ENCODE measurements around the gene MTERF1. TPM values are rescaled to one million over a fixed set of nuclear protein-coding genes. Genes with fewer than 3 reads are reported as not detected.
"Not testable (repeated sequence)": the region's sequence is repeated elsewhere in the genome, so short reads cannot be mapped to it uniquely, and the experiment has no call there.

Gene MTERF1
- total RNA-seq, 1 donor from 2014 or later, result 19.5 TPM

- H3K27ac Mint-ChIP-seq, result no peak overlapping the region
- H3K36me3 Mint-ChIP-seq (ENCODE audit: low read depth), result peaks cover 31% of the 10 kb centered on the region
- intact Hi-C loops (cut with micrococcal nuclease), result no loop called here
- DNase-seq, result no peak
- no peak overlapping the region for H3K4me3 Mint-ChIP-seq
- no peaks in the 10 kb centered on the region for H3K9me3 Mint-ChIP-seq
- H3K27me3 Mint-ChIP-seq, result no peaks in the 10 kb centered on the region
- H3K4me1 Mint-ChIP-seq, result no peaks in the 10 kb centered on the region
These were observed 10.8 kb downstream of the MTERF1 start for GRCh38 chr7:91869661-91870060.

GRCh38 chr7:91866599-91867148, 13.8 kb downstream of the MTERF1 start:
- H3K4me1 Mint-ChIP-seq, result no peaks in the 10 kb centered on the region
- intact Hi-C loops (cut with micrococcal nuclease), result no loop called here
- no peak overlapping the region for H3K4me3 Mint-ChIP-seq
- no peaks in the 10 kb centered on the region for H3K27me3 Mint-ChIP-seq
- H3K36me3 Mint-ChIP-seq (ENCODE audit: low read depth), result peaks cover 17% of the 10 kb centered on the region
- no peaks in the 10 kb centered on the region for H3K9me3 Mint-ChIP-seq
- no peak overlapping the region for H3K27ac Mint-ChIP-seq
- no peak for DNase-seq

- Mint-ChIP-seq H3K4me3 (no peak overlapping the region), H3K36me3 (ENCODE audit: low read depth) (peaks cover 11% of the 10 kb centered on the region), H3K27me3 (no peaks in the 10 kb centered on the region), H3K4me1 (no peaks in the 10 kb centered on the region), H3K27ac (no peak overlapping the region), H3K9me3 (no peaks in the 10 kb centered on the region)
- DNase-seq, result no peak
- intact Hi-C loops (cut with micrococcal nuclease), result no loop called here
These were observed 15.0 kb downstream of the MTERF1 start for GRCh38 chr7:91865511-91865910.

- DNase-seq; H3K27me3 Mint-ChIP-seq; H3K4me1 Mint-ChIP-seq; H3K9me3 Mint-ChIP-seq; H3K27ac Mint-ChIP-seq; intact Hi-C loops (cut with micrococcal nuclease); H3K36me3 Mint-ChIP-seq (ENCODE audit: low read depth); H3K4me3 Mint-ChIP-seq: not testable (repeated sequence)
These were observed 15.9 kb downstream of the MTERF1 start for GRCh38 chr7:91864604-91865003.

- intact Hi-C loops (cut with micrococcal nuclease), result no loop called here
- no peak overlapping the region for H3K4me3 Mint-ChIP-seq
- H3K36me3 Mint-ChIP-seq (ENCODE audit: low read depth), result peaks cover 9% of the 10 kb centered on the region
- DNase-seq, result no peak
- no peaks in the 10 kb centered on the region for H3K4me1 Mint-ChIP-seq
- H3K27me3 Mint-ChIP-seq, result no peaks in the 10 kb centered on the region
- no peak overlapping the region for H3K27ac Mint-ChIP-seq
- no peaks in the 10 kb centered on the region for H3K9me3 Mint-ChIP-seq
These were observed 16.4 kb downstream of the MTERF1 start for GRCh38 chr7:91864070-91864469.

- intact Hi-C loops (cut with micrococcal nuclease), result no loop called here
- H3K27ac Mint-ChIP-seq, result no peak overlapping the region
- no peak overlapping the region for H3K4me3 Mint-ChIP-seq
- DNase-seq, result no peak
- H3K9me3 Mint-ChIP-seq, result peaks cover 8% of the 10 kb centered on the region
- H3K27me3 Mint-ChIP-seq, result no peaks in the 10 kb centered on the region
- no peaks in the 10 kb centered on the region for H3K36me3 Mint-ChIP-seq (ENCODE audit: low read depth)
- no peaks in the 10 kb centered on the region for H3K4me1 Mint-ChIP-seq
These were observed 28.2 kb downstream of the MTERF1 start for GRCh38 chr7:91852263-91852741.

GRCh38 chr7:91850455-91850854, 30.0 kb downstream of the MTERF1 start:
- no peak for DNase-seq
- Mint-ChIP-seq H3K36me3 (ENCODE audit: low read depth) (no peaks in the 10 kb centered on the region), H3K9me3 (peaks cover 4% of the 10 kb centered on the region), H3K27me3 (no peaks in the 10 kb centered on the region), H3K4me3 (no peak overlapping the region), H3K4me1 (no peaks in the 10 kb centered on the region), H3K27ac (no peak overlapping the region)
- intact Hi-C loops (cut with micrococcal nuclease), result no loop called here

- no peak overlapping the region for H3K27ac Mint-ChIP-seq
- H3K27me3 Mint-ChIP-seq, result no peaks in the 10 kb centered on the region
- H3K4me3 Mint-ChIP-seq, result no peak overlapping the region
- H3K4me1 Mint-ChIP-seq, result no peaks in the 10 kb centered on the region
- no peaks in the 10 kb centered on the region for H3K36me3 Mint-ChIP-seq (ENCODE audit: low read depth)
- H3K9me3 Mint-ChIP-seq, result no peaks in the 10 kb centered on the region
- intact Hi-C loops (cut with micrococcal nuclease), result no loop called here
- no peak for DNase-seq
These were observed 32.5 kb downstream of the MTERF1 start for GRCh38 chr7:91847876-91848588.

GRCh38 chr7:91847231-91847630, 33.3 kb downstream of the MTERF1 start:
- H3K4me1 Mint-ChIP-seq, result no peaks in the 10 kb centered on the region
- no peaks in the 10 kb centered on the region for H3K36me3 Mint-ChIP-seq (ENCODE audit: low read depth)
- intact Hi-C loops (cut with micrococcal nuclease), result no loop called here
- no peak for DNase-seq
- no peak overlapping the region for H3K27ac Mint-ChIP-seq
- no peak overlapping the region for H3K4me3 Mint-ChIP-seq
- H3K27me3 Mint-ChIP-seq, result no peaks in the 10 kb centered on the region
- no peaks in the 10 kb centered on the region for H3K9me3 Mint-ChIP-seq

- Mint-ChIP-seq H3K4me1 (no peaks in the 10 kb centered on the region), H3K27ac (no peak overlapping the region), H3K27me3 (no peaks in the 10 kb centered on the region), H3K36me3 (ENCODE audit: low read depth) (no peaks in the 10 kb centered on the region), H3K9me3 (no peaks in the 10 kb centered on the region), H3K4me3 (no peak overlapping the region)
- intact Hi-C loops (cut with micrococcal nuclease), result no loop called here
- no peak for DNase-seq
These were observed 34.1 kb downstream of the MTERF1 start for GRCh38 chr7:91846436-91846835.

- H3K36me3 Mint-ChIP-seq (ENCODE audit: low read depth), result no peaks in the 10 kb centered on the region
- no peak overlapping the region for H3K4me3 Mint-ChIP-seq
- no peak overlapping the region for H3K27ac Mint-ChIP-seq
- DNase-seq, result no peak
- H3K9me3 Mint-ChIP-seq, result no peaks in the 10 kb centered on the region
- intact Hi-C loops (cut with micrococcal nuclease), result no loop called here
- no peaks in the 10 kb centered on the region for H3K4me1 Mint-ChIP-seq
- no peaks in the 10 kb centered on the region for H3K27me3 Mint-ChIP-seq
These were observed 36.7 kb downstream of the MTERF1 start for GRCh38 chr7:91843831-91844230.

GRCh38 chr7:91838439-91838838, 42.1 kb downstream of the MTERF1 start:
- Mint-ChIP-seq H3K9me3 (no peaks in the 10 kb centered on the region), H3K4me3 (no peak overlapping the region), H3K27me3 (no peaks in the 10 kb centered on the region), H3K36me3 (ENCODE audit: low read depth) (no peaks in the 10 kb centered on the region), H3K4me1 (no peaks in the 10 kb centered on the region), H3K27ac (no peak overlapping the region)
- intact Hi-C loops (cut with micrococcal nuclease), result no loop called here
- no peak for DNase-seq

- Mint-ChIP-seq H3K4me1 (no peaks in the 10 kb centered on the region), H3K9me3 (no peaks in the 10 kb centered on the region), H3K4me3 (no peak overlapping the region), H3K36me3 (ENCODE audit: low read depth) (no peaks in the 10 kb centered on the region), H3K27ac (no peak overlapping the region), H3K27me3 (no peaks in the 10 kb centered on the region)
- intact Hi-C loops (cut with micrococcal nuclease), result no loop called here
- peak; percentile 45 for DNase-seq
These were observed 43.0 kb downstream of the MTERF1 start for GRCh38 chr7:91837397-91838070.

GRCh38 chr7:91835826-91836368, 44.6 kb downstream of the MTERF1 start:
- intact Hi-C loops (cut with micrococcal nuclease), result no loop called here
- no peaks in the 10 kb centered on the region for H3K4me1 Mint-ChIP-seq
- no peaks in the 10 kb centered on the region for H3K36me3 Mint-ChIP-seq (ENCODE audit: low read depth)
- no peak for DNase-seq
- H3K9me3 Mint-ChIP-seq, result no peaks in the 10 kb centered on the region
- no peaks in the 10 kb centered on the region for H3K27me3 Mint-ChIP-seq
- H3K4me3 Mint-ChIP-seq, result no peak overlapping the region
- H3K27ac Mint-ChIP-seq, result no peak overlapping the region
